Measurements from ENCODE around the gene TMEM255B.
"Not testable (repeated sequence)": the region's sequence is repeated elsewhere in the genome, so short reads cannot be mapped to it uniquely, and the experiment has no call there.

The TMEM255B gene

GRCh38 chr13:113750554-113751399 lies 8.2 kb upstream of the TMEM255B start:
- DNase-seq, result no peak

GRCh38 chr13:113751491-113751890 lies 7.5 kb upstream of the TMEM255B start:
- DNase-seq, result no peak

GRCh38 chr13:113752211-113752986 lies 6.6 kb upstream of the TMEM255B start:
- DNase-seq, result not testable (repeated sequence)

- no peak for DNase-seq
These were observed 5.9 kb upstream of the TMEM255B start for GRCh38 chr13:113753171-113753570.

- no peak for DNase-seq
These were observed 4.8 kb upstream of the TMEM255B start for GRCh38 chr13:113754242-113754641.

DNA sequence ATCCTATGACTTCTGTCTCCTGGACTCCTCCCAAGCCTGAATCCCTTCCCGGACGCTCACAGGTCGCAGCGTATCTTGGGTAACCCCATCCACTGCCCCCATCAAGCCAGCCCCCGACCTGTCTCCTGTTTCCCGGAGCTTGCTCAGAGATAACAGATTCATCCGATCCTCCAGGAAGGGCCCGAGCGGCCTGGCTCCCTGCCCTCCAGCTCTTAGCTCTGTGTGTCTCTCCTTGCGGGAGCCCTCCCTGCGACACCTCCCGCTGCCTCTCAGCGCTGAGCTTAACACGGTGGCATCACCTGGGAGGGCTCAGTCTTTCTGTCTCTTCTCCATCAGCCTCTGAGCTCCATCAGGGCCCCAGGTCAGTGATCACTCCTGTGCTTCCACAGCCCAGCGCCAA lies 4.3 kb upstream of the TMEM255B start:
- DNase-seq, result no peak

- no peak for DNase-seq
These were observed 2.5 kb upstream of the TMEM255B start for GRCh38 chr13:113756441-113757097.

DNA sequence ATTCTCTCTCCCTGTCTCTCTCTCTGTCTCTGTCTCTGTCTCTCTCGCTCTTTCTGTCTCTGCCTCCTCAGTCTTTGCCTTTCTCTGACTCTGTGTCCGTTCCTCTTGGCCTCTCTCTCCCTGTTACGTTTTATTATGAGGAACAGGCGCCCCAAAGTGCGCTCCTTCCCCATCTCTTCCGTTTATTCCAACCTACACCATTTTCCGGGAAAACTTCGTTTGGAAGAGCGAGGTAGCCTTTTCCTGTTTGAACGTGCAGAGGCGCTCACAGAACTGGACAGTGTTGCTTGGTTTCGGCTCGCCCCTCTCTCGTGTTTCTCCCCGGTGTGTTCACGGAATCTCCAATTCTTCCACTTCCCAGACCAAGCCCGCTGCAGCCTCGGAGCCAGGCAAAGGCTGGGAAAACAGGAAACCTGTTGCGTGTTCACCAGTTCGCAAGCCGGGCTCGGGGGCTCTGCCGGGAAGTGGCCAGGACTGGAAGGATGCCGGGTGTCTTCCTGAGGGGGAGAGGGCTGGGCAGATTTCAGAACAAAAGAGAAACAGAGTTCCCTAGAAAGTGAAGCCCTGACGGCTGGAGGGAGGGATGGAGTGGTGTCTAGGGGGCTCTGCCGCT lies 605 bp downstream of the TMEM255B start:
- peak; percentile 41 for DNase-seq

- DNase-seq, result no peak
These were observed 2.1 kb downstream of the TMEM255B start for GRCh38 chr13:113761136-113761535.

- DNase-seq, result no peak
These were observed 3.0 kb downstream of the TMEM255B start for GRCh38 chr13:113762075-113762474.

DNA sequence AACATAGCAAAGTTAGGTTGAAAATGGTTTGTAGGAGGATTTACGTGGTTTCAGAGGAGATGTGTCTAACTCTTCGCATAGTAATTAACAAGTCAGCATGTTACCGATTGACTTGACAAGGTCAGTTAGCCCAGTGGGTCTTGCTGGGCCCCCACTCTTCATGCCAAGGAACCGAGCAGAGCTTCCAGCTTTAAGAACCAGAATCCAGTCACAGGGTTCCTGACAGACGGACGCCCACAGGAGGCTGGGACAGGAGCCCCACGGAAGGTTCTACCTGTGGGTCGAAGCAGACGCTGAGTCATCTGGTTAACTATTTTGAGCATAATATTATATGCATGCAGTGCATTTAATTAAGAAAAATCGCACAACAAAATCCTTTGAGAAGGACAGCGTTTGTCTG lies 3.5 kb downstream of the TMEM255B start:
- DNase-seq, result no peak

- DNase-seq, result no peak
These were observed 4.2 kb downstream of the TMEM255B start for GRCh38 chr13:113763254-113763653.

DNA sequence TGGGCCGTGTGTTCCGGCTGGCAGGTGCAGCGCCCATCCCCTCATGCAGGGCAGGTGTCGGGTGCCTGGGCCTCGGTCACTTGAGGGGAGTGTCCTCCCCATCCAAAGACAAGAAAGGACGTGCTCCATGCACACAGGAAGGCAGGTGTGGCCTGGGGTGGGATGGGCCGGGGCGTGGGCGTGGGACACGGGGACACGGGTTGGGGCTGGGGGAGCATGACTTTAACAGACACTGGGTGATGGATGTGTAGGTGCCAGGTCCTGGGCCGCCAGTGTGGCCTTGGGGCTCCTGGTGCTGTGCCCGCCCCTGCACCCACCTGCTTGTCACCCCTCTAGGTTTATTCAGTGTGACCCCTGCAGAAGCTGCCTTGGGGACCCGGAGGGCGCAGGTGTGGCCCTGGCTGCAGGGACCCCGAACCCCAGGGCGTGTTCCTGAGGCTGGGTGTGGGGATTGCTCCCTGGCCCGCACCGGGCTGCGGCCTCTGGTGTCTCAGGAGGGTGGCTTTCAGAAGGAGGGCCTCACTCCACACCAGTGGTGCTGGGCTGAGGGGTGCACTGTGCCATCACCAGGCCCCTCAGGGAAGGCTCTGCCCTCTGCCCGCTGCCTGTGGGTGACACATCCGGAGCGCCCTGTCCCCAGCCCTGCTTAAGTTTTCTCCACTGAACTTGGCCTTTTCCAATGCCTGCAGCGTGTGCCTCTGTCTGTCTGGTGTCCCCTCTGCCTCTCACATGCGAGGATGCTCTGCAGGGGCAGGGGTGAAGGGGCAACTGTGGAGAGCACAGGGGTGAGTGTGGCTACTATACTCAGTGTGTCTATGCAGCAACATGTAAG lies 5.2 kb downstream of the TMEM255B start:
- no peak for DNase-seq

- no peak for DNase-seq
These were observed 6.0 kb downstream of the TMEM255B start for GRCh38 chr13:113764793-113765563.

DNA sequence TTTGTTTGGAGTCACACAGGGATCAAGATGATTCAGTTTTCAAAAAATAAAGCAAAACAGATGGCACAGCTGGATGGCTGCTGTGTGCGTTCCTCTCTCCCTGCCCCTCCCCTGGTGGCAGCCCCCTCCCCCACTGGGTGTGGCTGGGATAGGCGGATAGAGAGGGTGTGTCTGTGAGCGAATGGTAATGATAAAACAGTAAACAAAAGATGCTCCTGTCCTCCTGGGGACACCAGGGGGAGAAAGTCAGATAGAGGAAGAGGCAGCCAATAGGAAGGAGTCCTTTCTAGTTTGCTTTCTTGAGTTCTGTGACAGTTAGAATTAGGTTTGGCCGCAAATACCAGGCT lies 6.5 kb downstream of the TMEM255B start:
- no peak for DNase-seq

DNA sequence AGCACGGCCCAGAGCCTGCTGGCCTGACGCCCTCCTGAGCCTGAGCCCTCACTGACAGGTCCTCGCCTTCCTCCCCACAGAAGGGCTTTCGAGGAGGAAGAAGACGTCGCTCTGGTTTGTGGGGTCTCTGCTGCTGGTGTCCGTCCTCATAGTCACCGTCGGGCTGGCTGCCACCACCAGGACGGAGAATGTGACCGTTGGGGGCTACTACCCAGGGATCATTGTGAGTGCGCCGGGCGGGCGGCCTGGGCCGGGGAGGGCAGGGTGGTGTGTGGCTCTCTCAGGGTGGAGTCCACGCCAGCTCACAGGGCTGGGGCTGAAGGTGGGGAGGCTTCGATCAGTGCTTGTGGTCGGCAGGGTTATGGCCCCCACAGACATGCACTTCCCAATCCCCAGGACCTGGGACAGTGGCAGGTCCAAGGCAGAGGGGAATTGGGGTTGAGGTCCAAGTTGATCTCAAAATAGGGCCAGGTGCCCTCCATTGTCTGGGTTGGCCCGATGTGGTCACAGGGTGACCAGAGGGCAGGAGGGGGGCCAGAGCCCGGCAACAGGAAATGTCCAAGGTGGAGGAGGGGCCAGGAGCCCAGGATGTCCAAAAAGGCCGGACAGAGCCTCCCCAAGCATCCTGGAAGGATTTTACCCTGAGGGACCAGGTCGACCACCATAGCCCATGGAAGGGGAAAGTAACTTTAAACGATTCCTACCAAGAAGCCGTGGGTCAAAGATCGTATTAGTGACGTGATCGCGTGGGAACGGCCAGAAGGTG lies 7.2 kb downstream of the TMEM255B start:
- DNase-seq, result no peak

DNA sequence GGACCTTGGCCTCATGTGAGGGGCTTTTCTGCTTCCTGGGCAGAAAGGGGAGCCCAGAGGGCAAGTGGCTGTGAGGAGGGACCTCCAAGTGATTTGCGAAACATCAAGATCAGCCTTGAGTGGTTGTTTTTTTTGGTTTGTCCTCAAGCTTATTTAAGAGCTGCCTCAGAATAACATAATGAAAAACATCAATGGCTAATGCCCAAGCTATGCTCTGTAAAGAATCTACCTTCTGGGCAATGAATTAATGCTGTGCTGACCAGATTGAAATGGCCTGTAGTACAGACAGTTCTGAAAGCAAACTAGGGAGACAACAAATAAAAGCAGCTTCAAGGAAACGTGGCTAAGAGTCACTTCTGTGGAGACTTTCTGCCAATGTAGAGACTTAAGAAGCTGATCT lies 8.3 kb downstream of the TMEM255B start:
- no peak for DNase-seq

DNA sequence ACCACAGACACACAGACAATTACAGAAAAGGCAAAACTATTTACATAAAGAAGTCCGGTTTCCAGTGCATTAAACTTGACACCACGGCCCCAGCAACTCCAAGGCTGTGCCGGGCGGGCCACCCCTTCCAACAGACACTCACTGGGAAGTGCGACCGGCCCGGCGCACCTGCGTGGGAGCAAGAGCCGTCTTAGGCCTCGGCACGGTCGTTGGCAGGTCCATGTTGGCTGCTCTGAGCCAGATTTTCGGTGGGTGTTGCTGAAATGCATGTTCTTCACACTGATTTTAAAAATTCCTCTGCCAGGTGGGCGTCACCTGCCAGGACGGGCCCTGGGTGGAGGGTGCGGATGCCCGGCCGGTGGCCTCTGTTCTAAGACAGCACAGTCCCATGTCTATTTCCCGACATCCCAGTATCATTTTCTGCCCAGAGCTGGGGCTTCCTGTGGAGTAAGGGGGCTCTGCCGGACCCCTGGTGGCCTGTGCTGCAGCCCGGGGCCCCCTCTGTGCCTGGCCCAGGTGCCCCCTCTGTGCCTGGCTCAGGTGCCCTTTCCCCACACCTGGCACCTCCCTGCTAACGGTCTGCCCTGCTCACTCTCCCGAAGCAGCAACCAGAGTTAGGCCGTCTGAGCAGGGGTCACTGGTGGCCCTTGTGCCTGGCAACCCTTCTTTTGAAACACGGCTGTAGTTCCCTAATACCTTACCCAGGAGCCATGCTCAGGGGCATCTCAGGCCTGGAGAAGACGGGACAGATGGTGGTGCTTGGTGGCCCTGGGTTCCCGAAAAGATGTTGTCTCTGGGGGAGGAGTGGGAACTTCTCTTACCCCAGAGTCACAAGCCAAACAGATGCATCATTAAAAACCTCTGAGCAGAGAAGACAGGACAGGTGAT lies 9.2 kb downstream of the TMEM255B start:
- DNase-seq, result no peak

DNA sequence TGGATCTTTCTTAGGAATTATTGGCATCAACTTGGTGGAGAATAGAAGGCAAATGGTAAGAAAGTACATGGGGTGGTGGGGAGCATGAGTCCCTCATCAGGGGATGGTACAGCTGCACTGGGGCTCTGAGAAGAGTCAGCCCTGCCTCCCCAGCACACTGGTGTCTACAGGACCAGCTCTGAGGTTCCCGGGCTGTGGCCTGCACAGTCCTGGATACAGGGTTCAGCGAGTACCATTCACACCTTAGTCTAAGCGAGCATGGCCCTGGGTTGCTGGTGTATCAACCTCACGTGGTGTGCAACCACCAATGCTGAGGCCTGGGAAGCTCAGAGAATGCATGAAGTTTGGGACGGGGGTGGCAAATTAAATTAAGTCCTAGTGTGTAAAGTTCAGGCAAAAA lies 10.1 kb downstream of the TMEM255B start:
- no peak for DNase-seq

DNA sequence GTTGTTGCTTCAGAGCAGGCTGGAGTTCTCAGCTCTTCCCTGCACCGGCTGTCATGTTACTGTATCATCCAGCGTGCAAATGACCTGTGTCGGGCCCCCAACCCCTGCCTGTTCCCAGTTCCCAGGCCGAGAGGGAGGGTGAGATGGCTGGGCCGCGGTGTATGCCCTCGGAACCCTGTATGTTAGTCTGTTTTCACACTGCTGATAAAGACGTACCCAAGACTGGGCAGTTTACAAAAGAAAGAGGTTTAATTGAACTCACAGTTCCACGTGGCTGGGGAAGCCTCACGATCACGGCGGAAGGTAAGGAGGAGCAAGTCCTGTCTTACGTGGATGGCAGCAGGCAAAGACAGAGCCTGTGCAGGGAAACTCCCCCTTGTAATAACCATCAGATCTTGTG lies 10.9 kb downstream of the TMEM255B start:
- no peak for DNase-seq
